ENCODE results near the gene TPT1. TPM values are rescaled to one million over a fixed set of nuclear protein-coding genes. Genes with fewer than 3 reads are reported as not detected.

Gene TPT1
- total and polyA plus RNA-seq, 9 of the 15 experiments (the other 6 are each of a cell fraction or from before 2014, with no cell fraction given) = 602 to 2,508 (median 1,784) TPM

DNA sequence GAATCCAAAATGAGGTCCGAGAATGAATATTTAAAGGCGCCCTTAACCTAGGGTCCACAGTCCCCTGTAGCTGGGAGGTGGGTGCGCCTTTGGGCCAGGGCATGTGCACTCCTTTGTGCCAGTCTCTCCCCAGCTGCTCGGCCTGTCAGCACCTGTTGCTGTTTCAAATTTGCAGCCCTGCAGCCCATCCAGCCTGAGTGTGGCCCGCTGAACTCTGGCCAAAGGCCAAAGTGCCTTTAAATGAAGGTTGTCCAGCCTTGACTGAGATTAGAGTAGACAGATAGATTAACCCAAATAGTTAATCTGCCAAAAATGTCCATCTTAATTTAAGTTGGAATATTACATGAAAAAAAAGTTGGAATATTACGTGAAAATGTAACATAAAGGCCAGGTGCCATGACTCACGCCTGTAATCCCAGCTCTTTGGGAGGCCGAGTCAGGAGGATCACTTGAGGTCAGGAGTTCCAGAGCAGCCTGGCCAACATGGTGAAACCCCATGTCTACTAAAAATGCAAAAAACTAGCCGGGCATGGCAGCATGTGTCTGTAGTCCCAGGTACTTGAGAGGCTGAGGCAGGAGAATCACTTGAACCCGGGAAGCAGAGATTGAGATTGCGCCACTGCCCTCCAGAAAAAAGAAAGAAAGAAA is 25.3 kb downstream of the TPT1 start:
- H3K36me3 ChIP-seq (ENCODE audit: control insufficient read depth, insufficient read depth, low read length) = no peaks in the 10 kb centered on the region
- no peaks in the 10 kb centered on the region for H3K9me1 ChIP-seq (ENCODE audit: control insufficient read depth, insufficient read depth, low read length)
- TF ChIP-seq MAFG (tag; conservative IDR thresholded peaks at IDR 0.05) = no peak
- TF ChIP-seq MAFF (IDR thresholded peaks at IDR 0.05; ENCODE audit: low read length) = no peak
- TF ChIP-seq TCF7 (IDR thresholded peaks at IDR 0.05; ENCODE audit: borderline replicate concordance) = no peak
- TF ChIP-seq KDM4B (IDR thresholded peaks at IDR 0.05; ENCODE audit: borderline replicate concordance in 2 of 2, low read depth in 1 of 2) = no peak
- TF ChIP-seq, protein P1, sequence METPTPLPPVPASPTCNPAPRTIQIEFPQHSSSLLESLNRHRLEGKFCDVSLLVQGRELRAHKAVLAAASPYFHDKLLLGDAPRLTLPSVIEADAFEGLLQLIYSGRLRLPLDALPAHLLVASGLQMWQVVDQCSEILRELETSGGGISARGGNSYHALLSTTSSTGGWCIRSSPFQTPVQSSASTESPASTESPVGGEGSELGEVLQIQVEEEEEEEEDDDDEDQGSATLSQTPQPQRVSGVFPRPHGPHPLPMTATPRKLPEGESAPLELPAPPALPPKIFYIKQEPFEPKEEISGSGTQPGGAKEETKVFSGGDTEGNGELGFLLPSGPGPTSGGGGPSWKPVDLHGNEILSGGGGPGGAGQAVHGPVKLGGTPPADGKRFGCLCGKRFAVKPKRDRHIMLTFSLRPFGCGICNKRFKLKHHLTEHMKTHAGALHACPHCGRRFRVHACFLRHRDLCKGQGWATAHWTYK (CRISPR knock-in tag; IDR thresholded peaks at IDR 0.05) = no peak
- no peak for TF ChIP-seq EZH2 (IDR thresholded peaks at IDR 0.05; ENCODE audit: borderline replicate concordance, low read depth, low read length)
- no peak for TF ChIP-seq DLX4 (CRISPR knock-in tag; IDR thresholded peaks at IDR 0.05)
- TF ChIP-seq SIRT6 (IDR thresholded peaks at IDR 0.05; ENCODE audit: low read depth, low read length) = no peak
- TF ChIP-seq ZNF592 (IDR thresholded peaks at IDR 0.05) = no peak
- H3K4me2 ChIP-seq (ENCODE audit: insufficient read depth, low read length) = no peak overlapping the region
- H3K9ac ChIP-seq (ENCODE audit: insufficient read depth in 1 of 2, low read depth in 2 of 2, low read length in 2 of 2) = no peak overlapping the region
- no TSS peak for BruUV-seq (replicated peaks)
- H3K27me3 ChIP-seq (ENCODE audit: control insufficient read depth in 2 of 2, insufficient read depth in 2 of 2, low read length in 2 of 2) = no peaks in the 10 kb centered on the region
- H3K79me2 ChIP-seq (ENCODE audit: control insufficient read depth, insufficient read depth, low read length) = no peaks in the 10 kb centered on the region
- no peak overlapping the region for H3K4me3 ChIP-seq
- in situ Hi-C loops (cut with MboI) = no loop called here
- ATAC-seq = no peak
- peaks cover 0 to 10% of the 10 kb centered on the region in 2 experiments; a peak in 2 of 5 replicates for H3K4me1 ChIP-seq (replicated peaks in 1 of 2; ENCODE audit: control insufficient read depth in 2 of 2, insufficient read depth in 2 of 2, low read length in 2 of 2)
- 69% methylated on average over 9 of the region's 11 CpGs for WGBS (ENCODE audit: insufficient coverage, low coverage, missing lambda C conversion rate)
- intact Hi-C loops (cut with micrococcal nuclease) = no loop called here
- no peaks in the 10 kb centered on the region for H4K20me1 ChIP-seq (replicated peaks; ENCODE audit: control insufficient read depth, insufficient read depth, low read length)
- no peaks in the 10 kb centered on the region for H3K9me3 ChIP-seq (replicated peaks; ENCODE audit: control insufficient read depth, insufficient read depth, low read depth, low read length)
- no peak for DNase-seq (ENCODE audit: extremely low read depth in 1 of 4, low spot score in 3 of 4)
- H2AFZ ChIP-seq (ENCODE audit: low read depth, low read length) = no peak overlapping the region
- POLR2A ChIA-PET = interaction anchor here (1.0 kb wide), 1 partner anchor 16 kb away, joined by 4 read pairs; no protein-coding TSS in a partner anchor
- FAIRE-seq = no peak
- no peak overlapping the region for H3K27ac ChIP-seq (ENCODE audit: extremely low read depth, low read depth, low read length)
- CTCF ChIA-PET (ENCODE audit: low intra/inter-chr PET ratio) = no interaction called here
